Cardiac septum (tissue), 1 donor: ENCODE measurements around the gene ZCCHC2. TPM values are rescaled to one million over a fixed set of nuclear protein-coding genes. Genes with fewer than 3 reads are reported as not detected.

ENCODE experiments used
- DNase-seq: peaks from one replicate; pipeline ENCODE4 v3.0.0-alpha.2; 2020; ENCODE audit warnings: low spot score
- intact Hi-C: fragments of 100-400 bp; cut with DNase I; formaldehyde crosslinking; loops from one replicate; pipeline ENCODE4 v1.14.0; 2022
- total RNA-seq: library from RNA; stranded (reverse); fragmentation: NEBNext Ultra II Directional; extraction: Animal tissue kit (Norgen Biotek cat#: 25700); gene quantifications from one replicate; pipeline ENCODE4 v1.2.1, GENCODE V29; 2021
- donor health status: DM: no; HTN: no; CAD: no.

Gene ZCCHC2
- total RNA-seq, 1 donor from 2014 or later, result 19.1 TPM

DNA sequence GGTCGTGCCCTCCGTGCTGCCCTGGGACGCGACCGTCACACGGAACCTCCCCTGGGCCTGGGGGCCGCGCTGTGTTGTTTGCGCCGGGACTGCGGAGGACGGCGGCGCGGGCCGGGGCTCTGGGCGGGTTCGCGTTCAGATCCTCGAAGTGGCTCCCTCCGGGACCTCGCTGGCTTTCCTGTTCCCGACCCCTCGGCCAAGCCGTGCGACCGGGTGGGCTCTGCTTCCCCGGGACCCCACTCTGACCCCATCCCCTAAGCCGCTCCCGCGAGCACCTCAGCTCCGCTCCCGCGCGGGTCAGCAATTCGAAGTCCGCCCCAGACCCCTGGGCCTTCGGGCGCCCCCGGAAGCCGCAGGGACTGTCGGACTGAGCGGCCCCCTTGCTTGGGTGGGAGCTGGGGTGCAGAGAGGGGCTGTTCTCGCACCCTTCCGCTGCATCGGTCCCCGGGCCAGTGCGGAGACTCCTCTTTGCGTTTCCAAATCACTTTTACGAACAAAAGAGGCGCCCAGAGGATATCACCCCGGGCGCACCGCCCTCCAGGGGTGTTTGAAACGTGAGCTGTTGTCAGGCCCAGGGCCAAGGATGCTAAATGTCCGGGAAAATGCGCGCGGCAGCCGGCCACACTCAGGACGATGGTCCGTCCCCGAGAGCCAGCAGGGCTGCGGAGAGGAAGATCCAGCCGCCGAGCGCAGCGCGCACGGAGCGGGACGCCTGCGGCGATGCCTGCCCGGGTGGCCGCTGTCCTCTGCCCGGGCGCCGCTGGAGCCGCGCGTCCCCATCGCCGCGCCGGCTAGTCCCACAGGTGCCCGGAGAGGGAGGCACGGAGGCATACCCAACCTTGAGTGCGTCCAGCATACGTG, 73.5 kb downstream of the ZCCHC2 start:
- intact Hi-C loops, result no loop called here
- DNase-seq, result no peak

DNA sequence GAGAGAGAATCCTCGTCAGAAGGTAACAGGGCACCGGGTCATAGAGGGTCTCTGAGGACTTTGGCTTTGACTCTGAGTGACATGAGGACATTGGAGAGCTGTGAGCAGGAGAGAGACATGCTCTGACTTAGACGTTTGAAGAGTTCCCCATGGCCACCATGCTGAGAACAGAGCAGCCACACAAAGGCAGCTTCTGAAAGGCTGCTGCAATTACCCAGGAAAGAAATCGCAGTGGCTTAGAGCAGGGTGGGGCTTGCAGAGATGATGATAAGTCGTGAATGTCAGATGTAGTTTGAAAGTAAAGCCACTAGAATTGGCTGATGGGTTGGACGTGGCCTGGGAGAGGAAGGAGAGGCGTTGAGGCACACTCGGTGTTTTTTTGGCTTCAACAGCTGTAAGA, 79.0 kb downstream of the ZCCHC2 start:
- intact Hi-C loops, result no loop called here
- DNase-seq, result no peak

DNA sequence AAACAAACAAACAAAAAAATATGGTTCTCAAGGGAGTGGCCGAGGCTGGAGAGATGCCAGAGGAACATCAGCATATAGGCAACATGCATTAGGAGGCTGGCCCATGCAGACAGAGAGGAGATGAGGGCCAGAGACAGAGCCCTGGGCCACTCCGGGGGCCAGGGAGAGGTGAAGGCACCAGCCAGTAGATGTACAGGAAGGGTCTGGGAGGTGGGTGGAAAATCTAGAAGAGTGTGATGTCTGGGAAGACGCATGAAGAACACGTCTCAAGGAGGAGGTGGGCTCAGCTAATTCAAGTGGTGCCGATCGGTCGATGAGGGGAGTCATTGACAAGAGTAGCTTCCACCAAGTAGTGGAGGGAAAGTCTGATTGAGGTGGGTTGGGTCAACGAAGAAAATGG, 79.9 kb downstream of the ZCCHC2 start:
- intact Hi-C loops, result no loop called here
- no peak for DNase-seq

DNA sequence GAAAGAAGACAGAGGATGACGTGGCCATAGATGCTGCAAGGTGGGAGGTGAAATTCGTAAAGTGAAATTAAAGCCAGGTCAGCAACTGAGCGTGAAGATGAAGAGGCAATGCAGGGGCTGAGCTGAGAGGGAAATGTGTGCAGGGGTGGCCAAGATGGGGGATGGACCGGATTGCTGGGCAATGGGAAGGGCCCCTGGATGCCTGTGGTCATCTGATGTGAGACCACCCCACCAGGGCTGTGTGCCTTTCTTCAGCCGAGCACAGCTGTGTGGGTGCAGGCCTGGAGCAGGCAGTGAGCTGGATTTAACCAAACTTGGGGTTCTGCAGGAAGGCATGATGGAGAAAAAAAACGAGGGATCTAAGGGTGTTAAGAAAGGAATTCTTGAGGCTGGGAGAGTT, 80.4 kb downstream of the ZCCHC2 start:
- no peak for DNase-seq
- intact Hi-C loops, result no loop called here

DNA sequence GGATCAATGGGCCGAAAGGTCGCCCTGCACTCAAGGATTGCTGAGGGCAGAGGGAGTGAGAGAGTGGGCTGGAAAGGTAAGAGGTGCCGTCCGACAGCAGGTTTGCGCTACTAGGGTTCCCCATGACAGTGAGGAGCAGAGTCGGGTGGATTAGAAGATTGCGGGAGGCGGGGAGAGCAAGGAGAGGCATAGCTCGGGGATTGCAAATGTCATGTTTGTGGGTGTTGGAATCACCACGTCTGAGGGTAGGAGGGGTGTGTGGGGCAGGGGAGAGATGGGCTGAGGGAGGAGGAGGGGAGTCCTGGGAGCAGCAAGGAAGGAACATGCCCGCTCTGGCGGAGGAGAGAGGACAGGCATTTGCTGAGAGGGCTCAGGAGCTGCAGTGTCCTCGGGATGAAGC, 81.2 kb downstream of the ZCCHC2 start:
- DNase-seq, result no peak
- intact Hi-C loops, result no loop called here

DNA sequence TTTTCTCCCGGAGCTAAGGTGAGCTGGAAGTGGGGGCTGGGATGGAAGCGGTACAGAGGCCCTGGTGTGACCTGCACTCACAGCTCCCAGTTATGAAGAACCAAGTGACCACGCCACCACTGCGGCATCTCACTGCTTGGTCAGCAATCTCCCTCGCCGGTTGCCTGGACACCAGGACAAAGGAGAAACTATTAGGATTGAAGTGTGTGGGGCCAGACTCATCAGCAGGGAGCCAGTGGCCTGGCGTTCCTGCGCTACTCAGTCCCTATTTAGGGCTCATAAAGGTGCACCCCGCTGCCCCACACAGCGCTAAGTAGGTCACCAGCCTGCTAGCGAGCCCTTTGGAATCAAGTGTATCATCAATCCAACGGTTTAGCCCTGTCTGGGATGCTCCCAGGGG, 82.9 kb downstream of the ZCCHC2 start:
- DNase-seq, result no peak
- intact Hi-C loops, result no loop called here

DNA sequence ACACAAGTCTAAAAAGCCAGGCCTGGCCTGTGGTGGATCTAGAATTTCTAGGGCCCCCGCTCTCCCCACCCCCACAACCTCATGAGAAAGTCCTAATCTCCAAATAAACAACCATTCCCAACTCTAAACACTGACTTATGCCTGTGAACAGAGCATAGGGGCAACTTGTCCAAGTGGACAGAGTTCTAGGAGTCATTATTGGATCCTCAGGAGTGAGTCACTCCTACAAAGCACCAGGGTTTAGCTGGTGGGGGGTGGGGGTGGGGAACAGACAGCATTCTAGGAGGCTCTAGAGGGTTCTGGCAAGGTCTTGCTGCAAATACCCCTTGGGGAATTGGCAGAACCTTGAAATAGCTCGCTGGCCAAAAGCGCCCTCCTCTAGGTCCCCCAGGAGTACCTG, 83.3 kb downstream of the ZCCHC2 start:
- intact Hi-C loops, result no loop called here
- DNase-seq, result no peak

DNA sequence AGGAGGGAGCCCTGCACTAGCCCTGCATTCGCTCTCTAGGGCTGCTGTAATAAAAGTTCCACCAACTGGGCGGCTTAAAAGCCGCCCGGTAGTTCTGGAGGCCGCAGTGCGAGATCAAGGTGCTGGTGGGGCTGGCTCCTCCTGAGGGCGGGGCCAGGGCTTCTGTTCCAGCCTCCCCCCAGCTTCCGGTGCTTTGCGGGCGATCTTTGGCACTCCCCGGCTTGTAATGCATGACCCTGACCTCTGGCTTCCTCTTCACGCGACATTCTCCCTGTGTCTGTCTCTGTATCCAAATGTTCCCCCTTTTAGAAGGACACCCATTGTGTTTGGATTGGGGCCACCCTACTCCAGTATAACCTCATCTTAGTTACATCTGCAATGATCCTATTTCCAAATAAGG, 84.5 kb downstream of the ZCCHC2 start:
- DNase-seq, result no peak
- intact Hi-C loops, result no loop called here

DNA sequence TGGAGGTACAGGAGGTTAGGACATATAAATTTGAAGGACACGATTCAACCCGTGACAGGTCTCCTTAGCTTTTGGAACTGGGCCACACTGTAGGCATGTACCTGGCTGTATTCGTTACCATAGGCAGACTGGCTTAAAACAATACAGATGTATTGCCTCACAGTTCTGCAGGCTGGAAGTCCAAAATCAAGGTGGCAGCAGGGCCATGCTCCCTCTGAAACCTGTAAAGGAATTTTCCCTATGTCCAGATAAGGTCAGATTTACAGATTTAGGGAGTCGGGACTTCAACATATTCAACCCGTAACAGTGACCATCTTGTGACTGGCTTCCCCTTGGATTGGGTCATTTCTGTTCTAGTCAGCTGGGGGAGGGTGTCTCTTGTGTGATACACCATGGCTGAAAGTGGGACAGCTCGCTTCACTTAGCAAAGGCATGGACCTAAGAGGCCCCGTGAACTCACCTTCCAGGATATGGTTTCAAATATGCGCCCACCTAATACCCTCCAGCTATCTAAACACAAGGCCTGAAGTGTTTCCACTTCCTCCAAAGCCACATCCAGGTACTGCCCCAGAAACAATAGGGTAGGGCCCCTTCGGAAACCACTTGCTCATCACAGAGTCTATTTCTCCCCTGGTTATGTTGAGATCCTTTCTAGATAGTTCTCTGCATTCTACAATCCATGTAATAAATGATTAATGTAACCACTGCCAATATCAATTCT, 85.0 kb downstream of the ZCCHC2 start:
- intact Hi-C loops, result no loop called here
- no peak for DNase-seq

DNA sequence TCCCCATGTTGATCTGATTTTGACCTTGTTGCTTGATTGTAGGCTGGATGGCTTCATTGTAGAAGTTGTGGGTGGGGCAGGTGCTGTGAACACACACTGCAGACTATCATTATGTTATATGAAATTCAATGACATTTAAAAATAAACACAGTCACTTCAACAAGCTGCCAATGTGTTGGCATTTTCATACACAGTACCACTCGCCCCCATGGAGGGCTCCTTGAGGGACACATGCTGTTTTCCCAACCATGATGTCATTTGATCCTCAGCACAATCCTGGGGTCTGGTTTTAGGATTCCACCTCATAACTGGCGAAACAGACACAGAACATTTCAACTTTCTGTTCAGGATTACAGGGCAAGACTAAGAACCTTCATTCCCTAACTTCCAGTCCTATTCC, 86.9 kb downstream of the ZCCHC2 start:
- no peak for DNase-seq
- intact Hi-C loops, result no loop called here

DNA sequence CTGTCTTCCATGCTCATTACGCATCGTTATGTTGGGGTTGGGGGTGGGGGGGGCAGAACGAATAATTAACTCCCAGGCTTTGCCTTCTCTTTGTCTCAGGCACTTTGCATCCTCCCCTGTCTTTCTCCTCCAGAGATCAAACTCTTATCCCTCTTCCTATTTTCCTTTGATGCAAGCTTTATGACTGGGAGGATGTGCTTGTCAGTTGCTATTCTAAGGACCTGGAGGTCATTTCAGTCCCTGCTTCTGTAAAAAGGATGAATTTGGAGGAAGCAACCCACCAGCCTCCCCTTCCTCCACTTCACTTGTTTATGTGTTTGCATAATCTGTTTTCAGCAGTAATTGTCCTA, 87.5 kb downstream of the ZCCHC2 start:
- intact Hi-C loops, result no loop called here
- DNase-seq, result no peak

DNA sequence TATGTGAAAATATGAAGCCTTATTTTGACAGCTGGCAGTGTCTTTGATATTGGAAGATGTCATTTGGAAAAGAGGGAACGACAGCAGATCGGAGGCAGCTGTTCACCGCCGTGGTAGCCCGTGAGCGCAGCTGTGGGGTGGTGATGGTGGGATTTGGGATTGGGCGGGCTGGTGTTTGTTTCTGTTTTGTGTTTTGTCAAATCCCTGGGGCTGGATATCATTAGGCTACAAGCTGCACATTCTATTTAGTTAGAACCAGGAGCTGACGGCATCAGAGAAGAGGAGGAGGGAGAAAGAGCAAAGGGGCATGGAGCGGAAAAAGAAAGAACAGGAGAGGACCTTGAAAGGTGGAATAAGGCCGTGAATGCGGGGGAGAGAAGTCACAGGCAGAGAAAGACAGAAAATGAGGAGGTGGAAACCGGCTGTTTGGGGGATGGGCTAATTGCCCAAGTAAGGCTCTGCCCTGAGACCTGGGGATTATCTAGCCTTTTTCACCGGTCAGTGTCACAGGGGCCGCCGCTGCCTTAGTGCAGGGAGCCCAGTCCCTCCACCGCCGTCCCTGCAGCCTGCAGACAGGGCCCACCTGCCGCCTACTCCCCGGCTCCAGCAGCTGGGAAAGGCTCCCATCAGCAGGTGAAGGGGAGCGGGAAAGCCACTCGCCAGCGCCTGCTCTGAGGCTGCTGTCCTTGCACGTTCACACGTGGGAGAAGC, 88.0 kb downstream of the ZCCHC2 start:
- DNase-seq, result no peak
- intact Hi-C loops, result no loop called here

DNA sequence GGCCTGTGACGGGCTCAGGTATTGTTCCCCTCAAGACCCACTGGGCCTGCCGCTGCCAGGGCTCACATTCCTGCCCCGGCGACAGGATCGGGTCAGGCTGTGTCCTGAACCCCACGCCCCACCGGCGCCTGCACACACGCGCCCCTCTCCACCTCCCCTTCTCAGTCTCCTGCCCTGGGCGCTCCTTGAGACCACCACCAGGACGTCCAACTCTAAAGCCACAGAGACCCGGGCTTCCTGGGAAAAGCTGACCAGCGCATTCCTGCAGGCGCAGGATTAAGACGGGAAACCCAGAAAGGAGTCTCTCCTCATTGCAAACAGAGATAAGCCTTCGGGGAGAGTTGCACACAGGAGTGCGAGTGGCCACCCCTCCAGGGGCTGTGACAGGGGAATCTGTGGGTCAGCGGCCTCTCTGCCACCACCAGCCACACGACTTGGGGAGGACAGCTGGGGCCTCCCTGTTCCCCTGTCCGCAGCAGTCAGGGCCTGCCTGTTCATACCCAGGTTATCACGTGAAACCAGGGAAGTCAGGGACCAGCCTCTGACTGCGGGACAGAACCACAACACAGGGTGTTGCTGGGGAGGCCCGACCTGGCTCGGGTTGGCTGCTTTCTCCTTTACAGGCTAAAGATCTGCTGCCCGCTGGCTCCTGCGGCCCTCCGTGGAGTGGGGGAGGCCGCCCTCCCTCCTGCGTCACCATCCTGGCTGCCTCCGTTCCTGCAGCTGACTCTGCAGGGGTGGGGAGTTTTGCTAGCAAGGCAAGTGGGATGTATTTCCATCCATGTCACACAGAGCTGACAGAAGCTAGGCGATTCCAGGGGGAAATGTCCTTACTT, 88.8 kb downstream of the ZCCHC2 start:
- intact Hi-C loops, result no loop called here
- no peak for DNase-seq

DNA sequence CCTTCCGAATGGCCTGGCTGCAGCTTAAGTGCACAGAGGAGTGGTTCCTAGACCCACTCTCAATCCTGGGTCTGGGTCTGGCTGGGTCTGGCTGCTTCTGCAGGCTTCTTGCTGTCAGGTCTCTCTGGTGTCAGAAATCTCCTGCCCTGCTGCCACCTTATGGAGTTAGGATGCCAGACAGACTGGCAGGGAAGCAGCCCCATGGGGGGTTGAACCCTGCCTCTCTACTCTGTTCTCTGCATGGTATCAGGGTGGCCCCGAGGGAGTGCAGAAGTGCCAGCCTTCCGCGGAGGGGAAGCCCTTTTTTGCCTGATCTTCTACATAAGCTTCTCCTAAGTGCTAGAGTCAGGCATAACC, 89.4 kb downstream of the ZCCHC2 start:
- intact Hi-C loops, result no loop called here
- no peak for DNase-seq

DNA sequence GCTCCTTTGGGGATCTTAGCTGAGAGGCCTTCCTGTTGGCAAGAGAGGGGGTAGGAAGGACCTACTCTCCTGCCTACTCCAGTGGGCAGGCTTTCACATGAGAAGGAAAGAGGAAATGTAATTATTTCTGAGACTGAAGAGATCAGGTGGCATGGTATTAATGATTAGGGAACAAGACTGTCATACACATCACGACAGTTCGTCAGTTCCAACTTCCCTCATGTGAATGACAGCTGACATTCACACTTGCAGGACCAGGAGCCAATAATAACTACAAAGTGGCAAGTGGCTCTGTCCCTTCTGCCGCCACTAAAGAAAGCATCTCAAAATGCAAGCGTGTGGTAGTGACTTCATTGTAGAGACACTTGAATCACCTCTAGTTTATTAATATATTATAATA, 90.0 kb downstream of the ZCCHC2 start:
- intact Hi-C loops, result no loop called here
- DNase-seq, result no peak

DNA sequence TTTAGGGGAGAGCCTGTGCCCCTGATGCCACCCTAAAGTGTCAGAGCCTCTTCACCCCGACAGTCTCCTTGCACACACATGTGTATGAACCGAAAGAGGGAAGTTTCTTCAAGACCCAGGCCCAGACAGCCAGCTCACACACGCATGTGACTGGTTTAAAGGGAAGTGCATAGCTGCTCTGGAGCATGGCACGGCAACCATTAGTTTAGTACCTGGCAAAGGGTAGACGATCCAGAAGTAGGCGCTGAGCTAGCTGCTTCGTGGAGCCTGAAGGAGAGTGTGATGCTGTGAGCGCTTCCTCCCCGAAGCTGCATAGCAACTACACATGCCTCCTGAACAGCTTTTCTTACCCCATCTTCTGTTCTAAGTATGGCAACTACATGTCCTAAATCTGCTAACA, 91.7 kb downstream of the ZCCHC2 start:
- intact Hi-C loops, result no loop called here
- DNase-seq, result no peak

DNA sequence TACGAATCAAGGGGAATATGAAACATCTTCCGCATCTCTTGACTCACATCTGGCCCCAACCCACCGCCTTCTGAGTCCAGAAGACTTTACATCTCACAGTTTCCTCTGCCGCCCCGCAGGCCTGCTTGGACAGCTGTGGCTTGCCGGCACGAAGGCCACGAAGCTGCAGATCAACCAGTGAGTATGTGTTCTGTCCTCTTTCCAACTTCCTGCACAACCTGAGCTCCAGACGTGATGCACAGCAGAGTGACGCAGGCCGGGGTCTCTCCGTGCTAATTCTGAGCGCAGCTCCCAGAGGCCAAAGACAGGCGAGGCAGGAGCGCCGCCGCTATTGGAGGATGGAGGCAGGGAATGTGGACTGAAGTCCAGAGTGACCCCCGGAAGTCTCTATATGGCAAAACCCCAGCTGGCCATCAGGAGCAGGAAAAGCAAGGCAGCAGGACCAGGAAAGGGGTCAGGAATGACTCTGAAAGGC, 93.5 kb downstream of the ZCCHC2 start:
- no peak for DNase-seq
- intact Hi-C loops, result no loop called here

DNA sequence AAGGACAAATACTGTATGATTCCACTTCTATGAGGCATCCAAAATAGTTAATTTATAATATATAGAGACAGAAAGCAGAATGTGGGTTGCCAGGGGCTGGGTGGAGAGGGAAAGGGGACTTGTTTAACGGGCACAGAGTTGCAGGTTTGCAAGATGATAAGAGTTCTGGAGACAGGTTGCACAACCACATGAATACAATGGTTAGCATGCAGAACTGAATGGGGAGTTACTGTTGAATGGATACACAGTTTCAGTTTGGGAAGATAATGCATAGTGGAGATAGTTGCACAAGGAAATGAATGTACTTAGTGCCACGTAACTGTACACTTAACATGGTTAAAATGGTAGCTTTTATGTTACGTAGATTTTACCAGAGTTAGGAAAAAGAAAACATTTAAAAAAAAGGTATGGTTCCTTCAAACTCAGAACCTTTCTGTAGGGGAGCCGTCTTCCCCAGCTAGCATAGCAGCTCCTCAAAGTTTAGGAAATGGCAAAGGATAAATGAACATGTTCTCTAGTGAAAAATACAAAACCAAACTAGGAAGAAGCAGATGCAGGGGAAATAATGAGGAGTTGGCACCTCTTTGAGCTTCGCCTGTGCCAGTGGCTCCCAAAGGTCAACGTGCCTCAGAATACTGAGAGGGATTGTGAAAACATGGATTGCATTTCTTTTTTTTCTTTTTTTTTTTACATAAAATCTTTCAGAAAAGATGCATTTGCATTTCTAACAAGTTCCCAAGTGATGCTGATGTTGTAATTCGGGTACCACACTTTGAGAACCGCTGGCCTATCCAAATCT, 95.2 kb downstream of the ZCCHC2 start:
- intact Hi-C loops, result no loop called here

DNA sequence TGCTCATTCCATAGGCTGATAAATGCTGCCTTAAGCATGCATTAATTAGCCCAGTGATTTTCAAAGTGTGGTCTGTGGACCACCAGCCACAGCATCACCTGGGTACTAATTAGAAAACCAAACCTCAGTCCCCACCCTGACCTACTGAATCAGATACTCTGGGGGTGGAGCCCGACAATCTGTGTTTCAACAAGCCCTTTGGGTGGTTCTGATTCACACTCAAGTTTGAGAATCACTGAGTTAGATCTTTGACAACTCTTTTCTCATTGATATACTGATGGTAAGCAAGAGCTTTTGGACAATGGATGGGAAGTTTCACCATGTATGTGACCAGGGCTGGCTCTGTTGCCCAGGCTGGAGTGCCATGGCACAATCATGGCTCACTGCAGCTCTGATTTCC, 95.9 kb downstream of the ZCCHC2 start:
- DNase-seq, result no peak
- intact Hi-C loops, result no loop called here

More for the DNA sequence above, 95.2 kb downstream of the ZCCHC2 start:
- no peak for DNase-seq
